Measurements from ENCODE around the gene TNFSF15. TPM values are rescaled to one million over a fixed set of nuclear protein-coding genes. Genes with fewer than 3 reads are reported as not detected.

The TNFSF15 gene
- total and polyA plus RNA-seq, 2 donors (not counting 3 experiments of a cell fraction or from before 2014, with no cell fraction given) = 8.4 to 14.3 TPM

DNA sequence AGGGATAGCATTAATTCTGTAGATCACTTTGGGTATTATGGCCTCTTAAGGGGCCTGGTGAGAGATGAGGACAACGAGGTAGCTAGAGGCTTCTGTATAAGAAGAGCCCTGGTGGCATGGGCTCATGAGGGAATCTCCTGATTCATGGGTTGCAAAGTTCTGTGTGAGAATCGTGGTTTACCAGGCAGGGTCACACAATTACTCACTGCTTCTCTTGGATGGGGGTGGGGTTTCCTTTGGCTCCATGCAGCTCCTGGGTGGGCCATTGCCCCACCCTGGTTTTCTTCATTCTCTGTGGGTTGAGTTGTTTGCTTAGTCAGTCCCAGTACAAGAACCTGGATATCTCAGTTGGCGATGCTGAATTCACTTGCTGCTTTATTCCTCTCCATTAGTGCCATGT is 30.9 kb upstream of the TNFSF15 start:
- no peak overlapping the region for H3K4me2 ChIP-seq (ENCODE audit: insufficient read depth, low read length)
- H2AFZ ChIP-seq (ENCODE audit: low read depth, low read length) = no peak overlapping the region
- H3K79me2 ChIP-seq (ENCODE audit: control insufficient read depth, insufficient read depth, low read length) = no peaks in the 10 kb centered on the region
- FAIRE-seq (no peak), DNase-seq (ENCODE audit: low read depth, low spot score) (no peak)
- TF ChIP-seq GATA2 (IDR thresholded peaks at IDR 0.05; ENCODE audit: insufficient read depth, insufficient read length, low read depth, low read length) = no peak
- no peak for TF ChIP-seq POLR2AphosphoS5 (IDR thresholded peaks at IDR 0.05; ENCODE audit: insufficient read depth, low read depth, low read length)
- no peak for TF ChIP-seq POLR2A (IDR thresholded peaks at IDR 0.05; ENCODE audit: low read depth, low read length)
- TF ChIP-seq, protein P1, sequence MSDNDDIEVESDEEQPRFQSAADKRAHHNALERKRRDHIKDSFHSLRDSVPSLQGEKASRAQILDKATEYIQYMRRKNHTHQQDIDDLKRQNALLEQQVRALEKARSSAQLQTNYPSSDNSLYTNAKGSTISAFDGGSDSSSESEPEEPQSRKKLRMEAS (IDR thresholded peaks at IDR 0.05; ENCODE audit: insufficient read depth, insufficient read length) = no peak
- TF ChIP-seq JUN (IDR thresholded peaks at IDR 0.05; ENCODE audit: borderline replicate concordance, insufficient read depth, insufficient read length, low read depth) = no peak
- no peaks in the 10 kb centered on the region for H3K36me3 ChIP-seq (ENCODE audit: control insufficient read depth in 2 of 2, extremely low read depth in 1 of 2, insufficient read depth in 2 of 2, low read length in 2 of 2)
- no peak overlapping the region for H3K4me3 ChIP-seq (replicated peaks in 1 of 3; ENCODE audit: insufficient read depth in 1 of 3, low read depth in 1 of 3, low read length in 3 of 3)
- dilution Hi-C loops (cut with MboI; ENCODE audit: extremely low pct_ligation_motif_present, low sequenced_read_pairs) (no loop called here), intact Hi-C loops (cut with micrococcal nuclease) (no loop called here)
- no peaks in the 10 kb centered on the region for H3K9me1 ChIP-seq (replicated peaks; ENCODE audit: control insufficient read depth, extremely low read depth, insufficient read depth, low read length)
- CTCF ChIA-PET = no interaction called here
- H3K27me3 ChIP-seq (ENCODE audit: control insufficient read depth in 2 of 2, insufficient read depth in 2 of 2, low read length in 2 of 2) = no peaks in the 10 kb centered on the region
- BruUV-seq (replicated peaks) = no TSS peak
- H3K27ac ChIP-seq (ENCODE audit: insufficient read depth, low read depth, low read length) = no peak overlapping the region
- H3K9ac ChIP-seq (replicated peaks; ENCODE audit: extremely low read depth, insufficient read depth, low read length) = no peak overlapping the region
- POLR2A ChIA-PET = no interaction called here
- H4K20me1 ChIP-seq (replicated peaks; ENCODE audit: control insufficient read depth, extremely low read depth, insufficient read depth, low read length) = no peaks in the 10 kb centered on the region
- H3K9me3 ChIP-seq (replicated peaks; ENCODE audit: control insufficient read depth, insufficient read depth, low read length) = no peaks in the 10 kb centered on the region
- no peaks in the 10 kb centered on the region for H3K4me1 ChIP-seq (ENCODE audit: control insufficient read depth, extremely low read depth, insufficient read depth, low read length)

GRCh38 chr9:114834386-114834785 is 28.5 kb upstream of the TNFSF15 start:
- ChIA-PET CTCF (interaction anchor here (1.0 to 1.9 kb wide), 4 partner anchors 14 to 72 kb away, joined by 3 to 6 read pairs (median 5); partner anchors contain the start of gene TNFSF15), POLR2A (no interaction called here)
- no TSS peak for BruUV-seq (replicated peaks)
- H3K79me2 ChIP-seq (ENCODE audit: control insufficient read depth, insufficient read depth, low read length) = no peaks in the 10 kb centered on the region
- no peaks in the 10 kb centered on the region for H3K9me3 ChIP-seq (replicated peaks; ENCODE audit: control insufficient read depth, insufficient read depth, low read length)
- no peak for FAIRE-seq
- TF ChIP-seq, protein P1 (IDR thresholded peaks at IDR 0.05; ENCODE audit: insufficient read depth, insufficient read length) = no peak
- TF ChIP-seq FOS (IDR thresholded peaks at IDR 0.05; ENCODE audit: borderline replicate concordance, insufficient read depth, low read length) (no peak), EZH2 (IDR thresholded peaks at IDR 0.05; ENCODE audit: borderline replicate concordance, low read depth, low read length, severe bottlenecking) (no peak), POLR2A (IDR thresholded peaks at IDR 0.05; ENCODE audit: low read depth, low read length) (no peak), MYC (IDR thresholded peaks at IDR 0.05; ENCODE audit: low read depth, low read length) (no peak), GATA2 (IDR thresholded peaks at IDR 0.05; ENCODE audit: insufficient read depth, insufficient read length, low read depth, low read length) (no peak), POLR2AphosphoS5 (IDR thresholded peaks at IDR 0.05; ENCODE audit: insufficient read depth, low read depth, low read length) (no peak), JUN (IDR thresholded peaks at IDR 0.05; ENCODE audit: borderline replicate concordance, insufficient read depth, insufficient read length, low read depth) (no peak)
- TF ChIP-seq, protein P2, sequence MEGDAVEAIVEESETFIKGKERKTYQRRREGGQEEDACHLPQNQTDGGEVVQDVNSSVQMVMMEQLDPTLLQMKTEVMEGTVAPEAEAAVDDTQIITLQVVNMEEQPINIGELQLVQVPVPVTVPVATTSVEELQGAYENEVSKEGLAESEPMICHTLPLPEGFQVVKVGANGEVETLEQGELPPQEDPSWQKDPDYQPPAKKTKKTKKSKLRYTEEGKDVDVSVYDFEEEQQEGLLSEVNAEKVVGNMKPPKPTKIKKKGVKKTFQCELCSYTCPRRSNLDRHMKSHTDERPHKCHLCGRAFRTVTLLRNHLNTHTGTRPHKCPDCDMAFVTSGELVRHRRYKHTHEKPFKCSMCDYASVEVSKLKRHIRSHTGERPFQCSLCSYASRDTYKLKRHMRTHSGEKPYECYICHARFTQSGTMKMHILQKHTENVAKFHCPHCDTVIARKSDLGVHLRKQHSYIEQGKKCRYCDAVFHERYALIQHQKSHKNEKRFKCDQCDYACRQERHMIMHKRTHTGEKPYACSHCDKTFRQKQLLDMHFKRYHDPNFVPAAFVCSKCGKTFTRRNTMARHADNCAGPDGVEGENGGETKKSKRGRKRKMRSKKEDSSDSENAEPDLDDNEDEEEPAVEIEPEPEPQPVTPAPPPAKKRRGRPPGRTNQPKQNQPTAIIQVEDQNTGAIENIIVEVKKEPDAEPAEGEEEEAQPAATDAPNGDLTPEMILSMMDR (IDR thresholded peaks at IDR 0.05; ENCODE audit: extremely low read depth in 1 of 2, insufficient read depth in 1 of 2, low read depth in 1 of 2, low read length in 2 of 2) = no peak
- intact Hi-C loops (cut with micrococcal nuclease) = no loop called here
- H3K27ac ChIP-seq (ENCODE audit: insufficient read depth, low read depth, low read length) = no peak overlapping the region
- H3K4me2 ChIP-seq (ENCODE audit: insufficient read depth, low read length) = no peak overlapping the region
- dilution Hi-C loops (cut with MboI; ENCODE audit: extremely low pct_ligation_motif_present, low sequenced_read_pairs) = no loop called here
- no peak overlapping the region for H3K4me3 ChIP-seq (replicated peaks in 1 of 3; ENCODE audit: insufficient read depth in 1 of 3, low read depth in 1 of 3, low read length in 3 of 3)
- no peak overlapping the region for H2AFZ ChIP-seq (ENCODE audit: low read depth, low read length)
- no peaks in the 10 kb centered on the region for H3K9me1 ChIP-seq (replicated peaks; ENCODE audit: control insufficient read depth, extremely low read depth, insufficient read depth, low read length)
- no peaks in the 10 kb centered on the region for H3K4me1 ChIP-seq (ENCODE audit: control insufficient read depth, extremely low read depth, insufficient read depth, low read length)
- no peak overlapping the region for H3K9ac ChIP-seq (replicated peaks; ENCODE audit: extremely low read depth, insufficient read depth, low read length)
- H4K20me1 ChIP-seq (replicated peaks; ENCODE audit: control insufficient read depth, extremely low read depth, insufficient read depth, low read length) = no peaks in the 10 kb centered on the region
- no peaks in the 10 kb centered on the region for H3K36me3 ChIP-seq (ENCODE audit: control insufficient read depth in 2 of 2, extremely low read depth in 1 of 2, insufficient read depth in 2 of 2, low read length in 2 of 2)
- no peaks in the 10 kb centered on the region for H3K27me3 ChIP-seq (ENCODE audit: control insufficient read depth in 2 of 2, insufficient read depth in 2 of 2, low read length in 2 of 2)
- no peak for DNase-seq (ENCODE audit: low read depth, low spot score)
